A673 (cell line): ENCODE results near the gene NUDT3.

Experiments
- EZH2 ChIP-seq: fragments of 200-600 bp; sonication (generic); IDR thresholded peaks from 2 replicates; pipeline ENCODE4 v1.6.1; 2017; ENCODE audit warnings: borderline replicate concordance, low read depth, mild to moderate bottlenecking, mixed read lengths, antibody characterized with exemption, low read length; ENCODE audit not compliant: poor library complexity, severe bottlenecking
- TF ChIP-seq, protein P1 (sequence below): fragments of 300-800, 200-600 bp; sonication (generic); conservative IDR thresholded peaks from 2 replicates; pipeline ENCODE4 v1.5.1; 2017; ENCODE audit warnings: low read depth, mild to moderate bottlenecking, antibody characterized with exemption, low read length, moderate library complexity, mixed read lengths

DNA sequence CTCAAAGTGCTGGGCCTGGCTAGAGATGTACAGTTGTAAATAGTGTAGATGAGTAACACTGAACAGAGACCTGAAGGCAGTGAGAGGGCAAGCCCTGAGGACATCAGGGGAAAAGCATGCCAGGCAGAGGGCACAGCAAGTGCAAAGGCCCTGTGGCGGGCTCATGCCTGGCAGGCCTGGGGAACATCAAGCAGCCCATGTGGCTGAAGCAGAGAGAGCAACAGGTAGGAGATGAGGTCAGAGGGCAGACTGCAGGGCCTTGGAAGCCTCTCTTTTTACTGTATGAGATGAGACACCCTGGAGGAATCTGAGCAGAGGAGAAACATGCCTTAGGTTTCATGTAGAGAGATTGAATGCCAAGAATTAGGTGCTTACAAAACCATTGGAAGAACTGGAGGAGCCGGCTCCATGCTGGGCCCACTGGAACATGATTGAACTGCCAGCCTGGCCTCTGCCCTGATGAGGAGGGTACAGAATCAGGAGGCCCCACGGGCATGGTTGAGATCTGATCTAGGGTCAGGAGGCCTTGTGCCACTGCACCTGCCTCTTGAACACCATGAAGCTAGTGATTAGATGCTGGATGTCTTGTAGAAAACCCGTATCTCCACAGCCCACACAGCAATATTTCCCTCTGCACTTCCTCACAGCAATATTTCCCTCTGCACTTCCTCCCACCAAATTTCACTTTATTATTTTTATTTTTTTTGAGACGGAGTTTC, 161.7 kb downstream of the NUDT3 start:
- TF ChIP-seq, protein P1, sequence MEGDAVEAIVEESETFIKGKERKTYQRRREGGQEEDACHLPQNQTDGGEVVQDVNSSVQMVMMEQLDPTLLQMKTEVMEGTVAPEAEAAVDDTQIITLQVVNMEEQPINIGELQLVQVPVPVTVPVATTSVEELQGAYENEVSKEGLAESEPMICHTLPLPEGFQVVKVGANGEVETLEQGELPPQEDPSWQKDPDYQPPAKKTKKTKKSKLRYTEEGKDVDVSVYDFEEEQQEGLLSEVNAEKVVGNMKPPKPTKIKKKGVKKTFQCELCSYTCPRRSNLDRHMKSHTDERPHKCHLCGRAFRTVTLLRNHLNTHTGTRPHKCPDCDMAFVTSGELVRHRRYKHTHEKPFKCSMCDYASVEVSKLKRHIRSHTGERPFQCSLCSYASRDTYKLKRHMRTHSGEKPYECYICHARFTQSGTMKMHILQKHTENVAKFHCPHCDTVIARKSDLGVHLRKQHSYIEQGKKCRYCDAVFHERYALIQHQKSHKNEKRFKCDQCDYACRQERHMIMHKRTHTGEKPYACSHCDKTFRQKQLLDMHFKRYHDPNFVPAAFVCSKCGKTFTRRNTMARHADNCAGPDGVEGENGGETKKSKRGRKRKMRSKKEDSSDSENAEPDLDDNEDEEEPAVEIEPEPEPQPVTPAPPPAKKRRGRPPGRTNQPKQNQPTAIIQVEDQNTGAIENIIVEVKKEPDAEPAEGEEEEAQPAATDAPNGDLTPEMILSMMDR: no peak
- TF ChIP-seq EZH2: no peak
